H9 (cell line): Measurements from ENCODE around the gene GPR171. TPM values are rescaled to one million over a fixed set of nuclear protein-coding genes. Genes with fewer than 3 reads are reported as not detected.

ENCODE experiments used
- DNase-seq: peaks from one replicate; pipeline ENCODE4 v3.0.0-alpha.2; 2017
- H2AFZ ChIP-seq: one replicate; pipeline ENCODE4 v1.6.1; 2013; ENCODE audit warnings: mild to moderate bottlenecking, low read length, control low read depth, moderate library complexity
- H2AK5ac ChIP-seq: 2 replicates; pipeline ENCODE4 v1.6.1; 2013; ENCODE audit warnings: low read length, control low read depth, mixed read lengths; ENCODE audit not compliant: insufficient read length
- H2BK120ac ChIP-seq: one replicate; pipeline ENCODE4 v1.6.1; 2013; ENCODE audit warnings: low read depth, mild to moderate bottlenecking, low read length, control low read depth, inconsistent platforms; ENCODE audit not compliant: poor library complexity, severe bottlenecking
- H2BK12ac ChIP-seq: 2 replicates; pipeline ENCODE4 v1.6.1; 2013; ENCODE audit warnings: low read length, control low read depth, mixed read lengths, low read depth; ENCODE audit not compliant: insufficient read length
- H2BK15ac ChIP-seq: 2 replicates; pipeline ENCODE4 v1.6.1; 2013; ENCODE audit warnings: low read depth, low read length, control low read depth
- H2BK20ac ChIP-seq: one replicate; pipeline ENCODE4 v1.6.1; 2013; ENCODE audit warnings: low read depth, mild to moderate bottlenecking, low read length, control low read depth, inconsistent platforms; ENCODE audit not compliant: poor library complexity, severe bottlenecking
- H2BK5ac ChIP-seq: 2 replicates; pipeline ENCODE4 v1.6.1; 2013; ENCODE audit warnings: low read length, control low read depth, mixed read lengths; ENCODE audit not compliant: insufficient read length
- H3K14ac ChIP-seq: 2 replicates; pipeline ENCODE4 v1.6.1; 2013; ENCODE audit warnings: low read length, control low read depth; ENCODE audit not compliant: insufficient read depth
- H3K18ac ChIP-seq: 2 replicates; pipeline ENCODE4 v1.6.1; 2013; ENCODE audit warnings: low read depth, mild to moderate bottlenecking, mixed read lengths, low read length, control low read depth; ENCODE audit not compliant: insufficient read length
- H3K23ac ChIP-seq: 2 replicates; pipeline ENCODE4 v1.6.1; 2013; ENCODE audit warnings: low read length, control low read depth, mixed read lengths, low read depth; ENCODE audit not compliant: insufficient read length
- H3K23me2 ChIP-seq: 2 replicates; pipeline ENCODE4 v1.6.1; 2013; ENCODE audit warnings: low read depth, mild to moderate bottlenecking, mixed read lengths, low read length, control low read depth; ENCODE audit not compliant: insufficient read length, poor library complexity, severe bottlenecking
- H3K27ac ChIP-seq: 2 replicates; pipeline ENCODE4 v1.5.1; 2013; ENCODE audit warnings: low read length, control low read depth, mixed read lengths, low read depth; ENCODE audit not compliant: insufficient read length
- H3K27me3 ChIP-seq: 2 replicates; pipeline ENCODE4 v1.6.1; 2013; ENCODE audit warnings: low read length, control low read depth, inconsistent platforms; ENCODE audit not compliant: insufficient read depth
- H3K4ac ChIP-seq: 2 replicates; pipeline ENCODE4 v1.6.1; 2013; ENCODE audit warnings: low read depth, mild to moderate bottlenecking, control low read depth, inconsistent platforms, low read length, moderate library complexity
- H3K4me1 ChIP-seq: 2 replicates; pipeline ENCODE4 v1.6.1; 2013; ENCODE audit warnings: low read length, control low read depth, inconsistent platforms; ENCODE audit not compliant: insufficient read depth
- H3K4me2 ChIP-seq: 2 replicates; pipeline ENCODE4 v1.6.1; 2013; ENCODE audit warnings: low read length, control low read depth, mixed read lengths; ENCODE audit not compliant: insufficient read length, insufficient read depth
- H3K56ac ChIP-seq: 2 replicates; pipeline ENCODE4 v1.6.1; 2013; ENCODE audit warnings: low read depth, mild to moderate bottlenecking, mixed read lengths, low read length, control low read depth; ENCODE audit not compliant: insufficient read length
- H3K79me1 ChIP-seq: 2 replicates; pipeline ENCODE4 v1.6.1; 2013; ENCODE audit warnings: low read depth, mild to moderate bottlenecking, moderate library complexity, low read length, control low read depth, inconsistent platforms; ENCODE audit not compliant: insufficient read depth, poor library complexity, severe bottlenecking
- H3K79me2 ChIP-seq: 2 replicates; pipeline ENCODE4 v1.6.1; 2013; ENCODE audit warnings: low read length, control low read depth, inconsistent platforms; ENCODE audit not compliant: insufficient read depth
- H3K9ac ChIP-seq: 2 replicates; pipeline ENCODE4 v1.6.1; 2013; ENCODE audit warnings: low read length, control low read depth, mixed read lengths; ENCODE audit not compliant: insufficient read length; ENCODE audit errors: extremely low read depth
- H3K9me3 ChIP-seq: one replicate; pipeline ENCODE4 v1.6.1; 2013; ENCODE audit warnings: low read depth, low read length, inconsistent platforms; ENCODE audit not compliant: control insufficient read depth
- H3T11ph ChIP-seq: one replicate; pipeline ENCODE4 v1.6.1; 2013; ENCODE audit warnings: mild to moderate bottlenecking, low read length, control low read depth, inconsistent platforms
- H4K20me1 ChIP-seq: one replicate; pipeline ENCODE4 v1.6.1; 2013; ENCODE audit not compliant: control insufficient read depth, insufficient read length, insufficient read depth
- H4K5ac ChIP-seq: 2 replicates; pipeline ENCODE4 v1.6.1; 2013; ENCODE audit warnings: low read depth, mild to moderate bottlenecking, mixed read lengths, low read length, control low read depth; ENCODE audit not compliant: insufficient read length
- H4K8ac ChIP-seq: replicated peaks from 2 replicates; pipeline ENCODE4 v1.6.1; 2013; ENCODE audit warnings: low read length, control low read depth, mixed read lengths, low read depth; ENCODE audit not compliant: insufficient read length
- H4K91ac ChIP-seq: 2 replicates; pipeline ENCODE4 v1.6.1; 2013; ENCODE audit warnings: low read depth, mild to moderate bottlenecking, moderate library complexity, mixed read lengths, low read length, control low read depth; ENCODE audit not compliant: insufficient read length
- H3K27ac Mint-ChIP-seq, 3 experiments: 2 replicates in 2 of 3; 3 replicates in 1 of 3; pipeline ENCODE4 v1.8.0; 2020 to 2021; ENCODE audit warnings: mixed read lengths in 3 of 3, mild to moderate bottlenecking in 1 of 3, moderate library complexity in 1 of 3
- H3K27me3 Mint-ChIP-seq: 2 replicates; pipeline ENCODE4 v1.8.0; 2021; ENCODE audit warnings: low read depth, mild to moderate bottlenecking, moderate library complexity, mixed read lengths
- H3K36me3 Mint-ChIP-seq, 3 experiments: 2 replicates in 2 of 3; 3 replicates in 1 of 3; pipeline ENCODE4 v1.8.0; 2020 to 2021; ENCODE audit warnings: low read depth in 3 of 3, mixed read lengths in 3 of 3; ENCODE audit not compliant: insufficient read depth in 1 of 3
- H3K4me1 Mint-ChIP-seq, 2 experiments: 2 replicates each; pipeline ENCODE4 v1.8.0; 2020; ENCODE audit warnings: mixed read lengths in 2 of 2
- H3K4me3 Mint-ChIP-seq, 2 experiments: 2 replicates in 1 of 2; 3 replicates in 1 of 2; pipeline ENCODE4 v1.8.0; 2020 to 2021; ENCODE audit warnings: mild to moderate bottlenecking in 2 of 2, mixed read lengths in 2 of 2, moderate library complexity in 1 of 2
- H3K9me3 Mint-ChIP-seq, 2 experiments: 2 replicates in 1 of 2; 3 replicates in 1 of 2; pipeline ENCODE4 v1.8.0; 2020; ENCODE audit warnings: mild to moderate bottlenecking in 2 of 2, mixed read lengths in 2 of 2, moderate library complexity in 1 of 2
- CTCF ChIP-seq: fragments of 200-600 bp; sonication (generic); conservative IDR thresholded peaks from 3 replicates; pipeline ENCODE4 v1.8.0; 2021; ENCODE audit warnings: antibody characterized with exemption, mild to moderate bottlenecking
- WGBS: extraction: QIAGEN DNeasy Blood & Tissue Kit; methylation state at CpG from one replicate; pipeline ENCODE4 v1.1.7; 2013; ENCODE audit warnings: missing lambda C conversion rate, low lambda C conversion rate, mixed read lengths; ENCODE audit not compliant: insufficient read length; ENCODE audit errors: extremely low coverage; 5-methylcytosine and 5-hydroxymethylcytosine counted together
- total RNA-seq: library from RNA; stranded (reverse); gene quantifications from 2 replicates; pipeline ENCODE4 v1.2.1, GENCODE V29; 2021

Gene GPR171
- total RNA-seq, 1 experiment from 2014 or later: not detected

- Histone ChIP-seq H4K91ac (no peak overlapping the region), H3K27ac (no peak overlapping the region), H2AK5ac (no peak overlapping the region), H2BK15ac (no peak overlapping the region), H3K23ac (no peak overlapping the region), H2BK120ac (no peak overlapping the region), H3K9ac (no peak overlapping the region), H3K79me1 (no peaks in the 10 kb centered on the region), H2BK20ac (no peak overlapping the region), H3K4me1 (peaks cover 4% of the 10 kb centered on the region; the same call in 1 of the 2 replicates), H4K20me1 (no peaks in the 10 kb centered on the region), H3K27me3 (no peaks in the 10 kb centered on the region), H3K79me2 (no peaks in the 10 kb centered on the region), H3K56ac (no peak overlapping the region), H3K4ac (no peak overlapping the region), H3T11ph (no peak overlapping the region), H3K4me2 (no peak overlapping the region), H2BK5ac (no peak overlapping the region), H4K8ac (no peak overlapping the region), H3K9me3 (no peaks in the 10 kb centered on the region), H3K14ac (no peak overlapping the region), H3K18ac (no peak overlapping the region), H4K5ac (no peak overlapping the region), H2BK12ac (no peak overlapping the region), H2AFZ (no peak overlapping the region), H3K23me2 (no peaks in the 10 kb centered on the region)
- H3K9me3 Mint-ChIP-seq: no peaks in the 10 kb centered on the region
- H3K36me3 Mint-ChIP-seq: no peaks in the 10 kb centered on the region
- WGBS: no CpG with 5 or more reads among the region's 4 CpGs
- no peaks in the 10 kb centered on the region for H3K27me3 Mint-ChIP-seq
- H3K27ac Mint-ChIP-seq: no peak overlapping the region
- H3K4me1 Mint-ChIP-seq: peaks cover 12 to 19% of the 10 kb centered on the region in 2 experiments
- no peak for DNase-seq
- no peak overlapping the region for H3K4me3 Mint-ChIP-seq
- no peak for TF ChIP-seq CTCF
These were observed 10.1 kb upstream of the GPR171 start for GRCh38 chr3:151213151-151213550.
